HepG2 (cell line): ENCODE data around the gene H1-8. TPM values are rescaled to one million over a fixed set of nuclear protein-coding genes. Genes with fewer than 3 reads are reported as not detected.
"Not testable (repeated sequence)": the region's sequence is repeated elsewhere in the genome, so short reads cannot be mapped to it uniquely, and the experiment has no call there.

Experiments used
- ATAC-seq: fragments of 200-7000 bp; cut with Tn5 transposase; 3 replicates; pipeline ENCODE4 v1.9.1; 2020; ENCODE audit warnings: mild to moderate bottlenecking, moderate library complexity
- BruUV-seq: library from RNA; stranded (reverse); fragments of 400-500 nt; replicated peaks from 2 replicates; lab custom pipeline; 2021; lab: Mats Ljungman, UMichigan
- CTCF ChIA-PET: fragments of 300-600 bp; formaldehyde crosslinking; extraction: SDS; loops from one replicate; lab custom pipeline; 2021; ENCODE audit warnings: low total read pairs, inconsistent platforms, low intra/inter-chr PET ratio; lab: Yijun Ruan, JAX
- POLR2A ChIA-PET: fragments of 350-600 bp; sonication (Branson Sonifier 250); formaldehyde crosslinking; loops from one replicate; lab custom pipeline; 2020; ENCODE audit warnings: antibody characterized with exemption, inconsistent platforms; lab: Yijun Ruan, JAX
- DNase-seq: peaks from one replicate; pipeline ENCODE4 v3.0.0-alpha.2; 2015; ENCODE audit warnings: low spot score
- FAIRE-seq: peaks from 3 replicates; lab custom pipeline; 2011; peaks lifted over from hg19 to GRCh38; lab: Jason Lieb, UNC
- H2AFZ ChIP-seq: one replicate; pipeline ENCODE4 v1.6.1; 2011; ENCODE audit warnings: low read length, inconsistent platforms
- H3K27ac ChIP-seq: fragments of 300-600 bp; 3 replicates; pipeline ENCODE4 v1.8.0; 2011; ENCODE audit warnings: mixed run types, mild to moderate bottlenecking, mixed read lengths, low read length, inconsistent platforms; ENCODE audit not compliant: insufficient read depth; ENCODE audit errors: extremely low read length
- H3K27me3 ChIP-seq, 2 experiments: fragments of 200-600 bp in 1 of 2; 2 replicates in 1 of 2; 3 replicates in 1 of 2; pipeline versions ENCODE4 v1.6.0 to v1.8.0; 2011; ENCODE audit warnings: low read length in 2 of 2, mild to moderate bottlenecking in 2 of 2, moderate library complexity in 2 of 2, inconsistent platforms in 1 of 2; ENCODE audit not compliant: insufficient read depth in 2 of 2, control insufficient read depth in 1 of 2
- H3K36me3 ChIP-seq, 2 experiments: fragments of 200-600 bp in 1 of 2; replicated peaks in 1 of 2; 2 replicates in 1 of 2; 3 replicates in 1 of 2; pipeline versions ENCODE4 v1.5.1 to v1.8.0; 2011; ENCODE audit warnings: low read length in 2 of 2, inconsistent platforms in 1 of 2; ENCODE audit not compliant: insufficient read depth in 2 of 2, control insufficient read depth in 1 of 2
- H3K4me1 ChIP-seq: 2 replicates; pipeline ENCODE4 v1.5.1; 2012; ENCODE audit warnings: low read length, inconsistent platforms; ENCODE audit not compliant: insufficient read depth
- H3K4me2 ChIP-seq: 2 replicates; pipeline ENCODE4 v1.6.0; 2011; ENCODE audit warnings: low read depth, low read length, inconsistent platforms
- H3K4me3 ChIP-seq, 3 experiments: fragments of 200-600 bp in 1 of 3; sonication (generic), shearing (Covaris generic) in 1 of 3; replicated peaks in 1 of 3; 2 replicates each; pipeline ENCODE4 v1.5.1; 2011 to 2016; ENCODE audit warnings: low read length in 3 of 3, inconsistent platforms in 2 of 3, low read depth in 2 of 3, mild to moderate bottlenecking in 2 of 3, control low read depth in 1 of 3, mixed read lengths in 1 of 3; ENCODE audit not compliant: insufficient read depth in 1 of 3
- H3K79me2 ChIP-seq: one replicate; pipeline ENCODE4 v1.6.1; 2011; ENCODE audit warnings: low read length, inconsistent platforms; ENCODE audit not compliant: insufficient read depth
- H3K9ac ChIP-seq: 2 replicates; pipeline ENCODE4 v1.6.0; 2011; ENCODE audit warnings: mild to moderate bottlenecking, low read depth, low read length, inconsistent platforms; ENCODE audit not compliant: insufficient read depth
- H3K9me3 ChIP-seq: 2 replicates; pipeline ENCODE4 v1.5.1; 2012; ENCODE audit warnings: mild to moderate bottlenecking, low read length
- H4K20me1 ChIP-seq: 2 replicates; pipeline ENCODE4 v1.6.0; 2011; ENCODE audit warnings: inconsistent platforms, mild to moderate bottlenecking, low read length, moderate library complexity; ENCODE audit not compliant: insufficient read depth
- ATM ChIP-seq: fragments of 450-650 bp; IDR thresholded peaks from 2 replicates; pipeline ENCODE4 v1.7.1; 2017; ENCODE audit warnings: mild to moderate bottlenecking, borderline replicate concordance
- ETV5 ChIP-seq: IDR thresholded peaks from 2 replicates; pipeline ENCODE4 v1.6.1; 2018; ENCODE audit warnings: missing biosample characterization, missing genetic modification reagents, inconsistent platforms, borderline replicate concordance
- RFXAP ChIP-seq: sonication (generic); formaldehyde crosslinking; IDR thresholded peaks from 2 replicates; pipeline ENCODE4 v1.4.0; 2020; ENCODE audit warnings: missing genetic modification reagents, borderline replicate concordance
- SMARCE1 ChIP-seq: fragments of 450-650 bp; IDR thresholded peaks from 2 replicates; pipeline ENCODE4 v1.6.1; 2017; ENCODE audit warnings: borderline replicate concordance
- ZC3H4 ChIP-seq: sonication (generic); formaldehyde crosslinking; IDR thresholded peaks from 2 replicates; pipeline ENCODE4 v1.4.0; 2020; ENCODE audit warnings: missing genetic modification reagents, borderline replicate concordance
- ZFP1 ChIP-seq: IDR thresholded peaks from 2 replicates; pipeline ENCODE4 v1.6.1; 2016
- WGBS: methylation state at CpG from one replicate; pipeline ENCODE4 v1.1.6; 2017; ENCODE audit warnings: low lambda C conversion rate; 5-methylcytosine and 5-hydroxymethylcytosine counted together
- in situ Hi-C: cut with HindIII; loops from 2 replicates; pipeline ENCODE4 v1.10.0; 2017; ENCODE audit warnings: low pct_unique_long_range_greater_than_20kb; ENCODE audit not compliant: extremely low pct_ligation_motif_present
- intact Hi-C: fragments of 100-400 bp; cut with micrococcal nuclease; formaldehyde crosslinking; loops from one replicate; pipeline ENCODE4 v1.10.0; 2022; ENCODE audit not compliant: unreplicated experiment
- polyA plus RNA-seq, 8 experiments: library from polyadenylated mRNA; depleted of rRNA in 3 of 8; stranded (reverse) in 7 of 8; unstranded in 1 of 8; fragments of >200 nt; fragmentation: Illumina TruSeq in 4 of 8; extraction: Trizol in 4 of 8; gene quantifications; 2 replicates each; pipeline versions ENCODE4 v1.2.1 to v1.2.3, GENCODE V29; 2011 to 2016; ENCODE audit warnings: low read depth in 4 of 8, missing spikeins in 1 of 8, mixed read lengths in 1 of 8; ENCODE audit not compliant: insufficient read depth in 1 of 8
- total RNA-seq, 5 experiments: library from RNA; depleted of rRNA; stranded (reverse); fragments of >200 nt; fragmentation: Illumina TruSeq; extraction: Trizol; gene quantifications; 2 replicates each; pipeline ENCODE4 v1.2.3, GENCODE V29; 2016; ENCODE audit warnings: low read depth in 1 of 5

Gene H1-8
- total and polyA plus RNA-seq, 2 of the 13 experiments (the other 11 are each of a cell fraction or from before 2014, with no cell fraction given): 0.08 TPM; not detected in 1

DNA sequence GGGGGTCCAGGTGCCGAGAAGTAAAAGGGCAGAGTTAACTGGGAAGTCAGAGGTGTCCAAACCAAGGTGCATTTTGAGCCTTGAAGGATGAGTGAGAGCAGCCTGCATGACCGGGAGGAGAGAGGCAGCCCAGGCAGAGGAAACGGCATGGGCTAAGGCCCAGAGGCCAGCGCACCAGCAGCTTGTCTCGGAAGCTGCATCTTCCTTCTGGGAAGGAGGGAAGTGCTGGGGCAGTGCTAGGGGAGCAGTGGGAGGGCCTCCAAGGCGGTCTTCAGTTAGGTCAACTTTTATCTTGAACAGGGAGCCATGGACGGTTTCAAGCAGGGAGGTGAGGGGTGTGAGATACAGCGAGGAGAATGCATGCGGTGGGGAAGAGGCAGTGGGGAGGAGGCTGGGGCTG, 1.0 kb downstream of the H1-8 start:
- no peak overlapping the region for H2AFZ ChIP-seq
- H4K20me1 ChIP-seq: no peaks in the 10 kb centered on the region
- in situ Hi-C loops: no loop called here
- ChIA-PET CTCF (no interaction called here), POLR2A (interaction anchor here (0.9 to 1.5 kb wide), 2 partner anchors 9 to 52 kb away, joined by 3 to 8 read pairs; no protein-coding TSS in a partner anchor)
- no peak overlapping the region for H3K4me3 ChIP-seq
- peaks cover 47% of the 10 kb centered on the region for H3K4me1 ChIP-seq
- H3K79me2 ChIP-seq: no peaks in the 10 kb centered on the region
- TF ChIP-seq ATM (no peak), ZC3H4 (CRISPR knock-in tag) (no peak), ZFP1 (CRISPR knock-in tag) (no peak), RFXAP (CRISPR knock-in tag) (no peak), ETV5 (CRISPR knock-in tag) (no peak), SMARCE1 (no peak)
- peak overlapping the region; percentile 47; the same call in 1 of the 2 replicates for H3K4me2 ChIP-seq
- no peaks in the 10 kb centered on the region for H3K9me3 ChIP-seq
- intact Hi-C loops: no loop called here
- 42% methylated on average over 9 of the region's 9 CpGs for WGBS
- DNase-seq: no peak
- no peak overlapping the region for H3K9ac ChIP-seq
- FAIRE-seq: no peak
- peaks cover 0 to 8% of the 10 kb centered on the region in 2 experiments; a peak in 1 of 5 replicates for H3K27me3 ChIP-seq
- no TSS peak for BruUV-seq
- H3K36me3 ChIP-seq: no peaks in the 10 kb centered on the region
- ATAC-seq: no peak; the same call in 2 of the 3 replicates
- no peak overlapping the region for H3K27ac ChIP-seq

GRCh38 chr3:129545951-129546350, 3.0 kb downstream of the H1-8 start:
- H3K79me2 ChIP-seq, intact Hi-C loops, H3K4me2 ChIP-seq, H4K20me1 ChIP-seq, CTCF ChIA-PET, H3K4me3 ChIP-seq, H3K27ac ChIP-seq, in situ Hi-C loops, BruUV-seq, H3K9me3 ChIP-seq, H3K27me3 ChIP-seq, H2AFZ ChIP-seq, H3K9ac ChIP-seq, POLR2A ChIA-PET, FAIRE-seq, DNase-seq, ATAC-seq, H3K36me3 ChIP-seq: not testable (repeated sequence)
- peaks cover 36% of the 10 kb centered on the region for H3K4me1 ChIP-seq
- 73% methylated on average over 3 of the region's 3 CpGs for WGBS
